K562 (cell line): ENCODE data around the gene INPP5D. TPM values are rescaled to one million over a fixed set of nuclear protein-coding genes. Genes with fewer than 3 reads are reported as not detected.

ENCODE experiments used
- ATAC-seq: fragments of 200-7000 bp; cut with Tn5 transposase; 3 replicates; pipeline ENCODE4 v1.9.1; 2020; ENCODE audit warnings: moderate library complexity
- BruUV-seq: library from RNA; stranded (reverse); fragments of 400-500 nt; replicated peaks from 2 replicates; lab custom pipeline; 2021; lab: Mats Ljungman, UMichigan
- CTCF ChIA-PET: fragments of 300-600 bp; formaldehyde crosslinking; extraction: SDS; loops from one replicate; lab custom pipeline; 2021; ENCODE audit warnings: low intra/inter-chr PET ratio; lab: Yijun Ruan, JAX
- POLR2A ChIA-PET: fragments of 300-600, 350-650 bp; sonication (Branson Sonifier 250); formaldehyde crosslinking; extraction: SDS; loops from one replicate; lab custom pipeline; 2021; ENCODE audit warnings: antibody characterized with exemption, inconsistent platforms; lab: Yijun Ruan, JAX
- DNase-seq, 4 experiments: peaks; one replicate each; pipeline versions ENCODE4 v3.0.0 to v3.0.0-alpha.2; 2011 to 2018; ENCODE audit warnings: low spot score in 3 of 4, mixed read lengths in 3 of 4; ENCODE audit errors: extremely low read depth in 1 of 4
- FAIRE-seq: peaks from 2 replicates; lab custom pipeline; 2011; peaks lifted over from hg19 to GRCh38; lab: Jason Lieb, UNC
- H2AFZ ChIP-seq: 2 replicates; pipeline ENCODE4 v1.6.0; 2011; ENCODE audit warnings: low read depth, low read length, control low read depth, inconsistent platforms
- H3K27ac ChIP-seq: fragments of 200-600 bp; 3 replicates; pipeline ENCODE4 v1.8.0; 2011; ENCODE audit warnings: low read depth, mild to moderate bottlenecking, control low read depth, inconsistent platforms, low read length, moderate library complexity, mixed read lengths; ENCODE audit errors: extremely low read depth
- H3K27me3 ChIP-seq, 2 experiments: fragments of 300-600 bp in 1 of 2; 2 replicates in 1 of 2; 3 replicates in 1 of 2; pipeline versions ENCODE4 v1.6.0 to v1.8.0; 2011; ENCODE audit warnings: inconsistent platforms in 2 of 2, low read length in 2 of 2, mild to moderate bottlenecking in 1 of 2, mixed read lengths in 1 of 2, moderate library complexity in 1 of 2; ENCODE audit not compliant: control insufficient read depth in 2 of 2, insufficient read depth in 2 of 2
- H3K36me3 ChIP-seq: fragments of 300-600 bp; 3 replicates; pipeline ENCODE4 v1.8.0; 2011; ENCODE audit warnings: mild to moderate bottlenecking, low read length, inconsistent platforms; ENCODE audit not compliant: control insufficient read depth, insufficient read depth
- H3K4me1 ChIP-seq, 2 experiments: fragments of 200-600 bp in 1 of 2; replicated peaks in 1 of 2; 2 replicates in 1 of 2; 3 replicates in 1 of 2; pipeline versions ENCODE4 v1.5.1 to v1.8.0; 2011; ENCODE audit warnings: inconsistent platforms in 2 of 2, low read length in 2 of 2, mild to moderate bottlenecking in 1 of 2, mixed read lengths in 1 of 2, moderate library complexity in 1 of 2; ENCODE audit not compliant: control insufficient read depth in 2 of 2, insufficient read depth in 2 of 2
- H3K4me2 ChIP-seq: 2 replicates; pipeline ENCODE4 v1.6.1; 2011; ENCODE audit warnings: low read length, control low read depth, inconsistent platforms, mixed read lengths; ENCODE audit not compliant: insufficient read depth
- H3K4me3 ChIP-seq: fragments of 200-600 bp; sonication (generic), shearing (Covaris generic); 2 replicates; pipeline ENCODE4 v1.5.1; 2016; ENCODE audit warnings: control low read depth, inconsistent platforms
- H3K79me2 ChIP-seq: fragments of 200-600 bp; 3 replicates; pipeline ENCODE4 v1.8.0; 2011; ENCODE audit warnings: low read length, inconsistent platforms; ENCODE audit not compliant: control insufficient read depth, insufficient read depth
- H3K9ac ChIP-seq, 2 experiments: 2 replicates each; pipeline versions ENCODE4 v1.6.0 to v1.6.1; 2011; ENCODE audit warnings: low read depth in 2 of 2, low read length in 2 of 2, control low read depth in 1 of 2, inconsistent platforms in 1 of 2, mild to moderate bottlenecking in 1 of 2, mixed read lengths in 1 of 2; ENCODE audit not compliant: insufficient read depth in 1 of 2
- H3K9me1 ChIP-seq: one replicate; pipeline ENCODE4 v1.6.0; 2011; ENCODE audit warnings: inconsistent platforms, mild to moderate bottlenecking, low read length, moderate library complexity; ENCODE audit not compliant: control insufficient read depth, insufficient read depth
- H3K9me3 ChIP-seq: replicated peaks from 2 replicates; pipeline ENCODE4 v1.5.1; 2011; ENCODE audit warnings: low read depth, low read length, inconsistent platforms; ENCODE audit not compliant: control insufficient read depth, insufficient read depth
- H4K20me1 ChIP-seq: replicated peaks from 2 replicates; pipeline ENCODE4 v1.6.1; 2011; ENCODE audit warnings: low read length, inconsistent platforms, mixed read lengths; ENCODE audit not compliant: control insufficient read depth, insufficient read depth
- DPF2 ChIP-seq: fragments of 450-650 bp; IDR thresholded peaks from 2 replicates; pipeline ENCODE4 v1.6.1; 2016
- JUN ChIP-seq, 2 experiments: sonication (generic) in 1 of 2; formaldehyde crosslinking in 1 of 2; IDR thresholded peaks; 2 replicates each; pipeline versions ENCODE4 v1.6.1 to v1.8.0; 2012 to 2022; ENCODE audit warnings: borderline replicate concordance in 2 of 2, mild to moderate bottlenecking in 2 of 2, improper control_type of control experiment in 1 of 2, low read depth in 1 of 2, low read length in 1 of 2, missing genetic modification reagents in 1 of 2
- NCOA2 ChIP-seq, 2 experiments: fragments of 450-650 bp; IDR thresholded peaks; 2 replicates each; pipeline ENCODE4 v1.6.1; 2018; ENCODE audit warnings: mild to moderate bottlenecking in 2 of 2, moderate library complexity in 1 of 2; ENCODE audit not compliant: partially characterized antibody in 2 of 2
- PHB ChIP-seq: fragments of 250-450 bp; sonication (Bioruptor Pico); IDR thresholded peaks from 2 replicates; pipeline ENCODE4 v1.5.0; 2021
- PHF21A ChIP-seq: fragments of 450-650 bp; IDR thresholded peaks from 2 replicates; pipeline ENCODE4 v1.6.1; 2017; ENCODE audit warnings: low read depth, borderline replicate concordance
- ZNF224 ChIP-seq: sonication (generic); formaldehyde crosslinking; IDR thresholded peaks from 2 replicates; pipeline ENCODE4 v1.8.0; 2022; ENCODE audit warnings: mild to moderate bottlenecking, missing genetic modification reagents
- ZNF232 ChIP-seq: sonication (generic); formaldehyde crosslinking; IDR thresholded peaks from 2 replicates; pipeline ENCODE4 v1.8.0; 2022; ENCODE audit warnings: mild to moderate bottlenecking, missing genetic modification reagents
- ZNF764 ChIP-seq: fragments of 250-450 bp; sonication (Bioruptor Pico); IDR thresholded peaks from 2 replicates; pipeline ENCODE4 v1.4.0; 2020; ENCODE audit warnings: low read depth, mild to moderate bottlenecking, moderate library complexity
- WGBS: fragments of 100-300 bp; shearing (Covaris generic); methylation state at CpG from one replicate; pipeline ENCODE4 v1.1.6; 2016; ENCODE audit warnings: low coverage, mixed read lengths; ENCODE audit not compliant: insufficient coverage; ENCODE audit errors: missing lambda C conversion rate; 5-methylcytosine and 5-hydroxymethylcytosine counted together
- in situ Hi-C: fragments of 300-500 bp; cut with MboI; formaldehyde crosslinking; loops from 4 replicates; pipeline ENCODE4 v1.15.0; 2018; ENCODE audit warnings: inconsistent platforms, mixed read lengths
- intact Hi-C: fragments of 100-400 bp; cut with micrococcal nuclease; formaldehyde crosslinking; loops from 2 replicates; pipeline ENCODE4 v1.14.2; 2022
- polyA plus RNA-seq, 8 experiments: library from polyadenylated mRNA; depleted of rRNA in 4 of 8; stranded (reverse) in 5 of 8; unstranded in 3 of 8; fragments of >200 nt; fragmentation: Nextera tagmentation in 2 of 8; fragmentation: Illumina TruSeq in 1 of 8; extraction: Ambion mirVana in 2 of 8; extraction: Trizol in 1 of 8; gene quantifications; 2 replicates each; pipeline versions ENCODE4 v1.2.1 to v1.2.3, GENCODE V29; 2011 to 2014; ENCODE audit warnings: inconsistent platforms in 1 of 8, missing spikeins in 1 of 8
- total RNA-seq, 7 experiments: library from RNA; depleted of rRNA in 6 of 7; stranded (reverse); fragments of >200 nt in 6 of 7; fragmentation: Illumina TruSeq in 2 of 7; extraction: Trizol in 2 of 7; gene quantifications; 2 replicates each; pipeline versions ENCODE4 v1.2.1 to v1.2.3, GENCODE V29; 2011 to 2021; ENCODE audit warnings: low replicate concordance in 1 of 7
- TF ChIP-seq, protein P1 (sequence below): fragments of 450-650 bp; formaldehyde crosslinking; IDR thresholded peaks from 2 replicates; pipeline ENCODE4 v1.4.0; 2020; ENCODE audit warnings: mild to moderate bottlenecking, moderate library complexity
- TF ChIP-seq, protein P2 (sequence below): sonication (generic); formaldehyde crosslinking; IDR thresholded peaks from 2 replicates; pipeline ENCODE4 v1.4.0; 2020; ENCODE audit warnings: mild to moderate bottlenecking, missing genetic modification reagents

The INPP5D gene
- total and polyA plus RNA-seq, 9 of the 15 experiments (the other 6 are each of a cell fraction or from before 2014, with no cell fraction given) = 0.55 to 6.2 (median 2.2) TPM

DNA sequence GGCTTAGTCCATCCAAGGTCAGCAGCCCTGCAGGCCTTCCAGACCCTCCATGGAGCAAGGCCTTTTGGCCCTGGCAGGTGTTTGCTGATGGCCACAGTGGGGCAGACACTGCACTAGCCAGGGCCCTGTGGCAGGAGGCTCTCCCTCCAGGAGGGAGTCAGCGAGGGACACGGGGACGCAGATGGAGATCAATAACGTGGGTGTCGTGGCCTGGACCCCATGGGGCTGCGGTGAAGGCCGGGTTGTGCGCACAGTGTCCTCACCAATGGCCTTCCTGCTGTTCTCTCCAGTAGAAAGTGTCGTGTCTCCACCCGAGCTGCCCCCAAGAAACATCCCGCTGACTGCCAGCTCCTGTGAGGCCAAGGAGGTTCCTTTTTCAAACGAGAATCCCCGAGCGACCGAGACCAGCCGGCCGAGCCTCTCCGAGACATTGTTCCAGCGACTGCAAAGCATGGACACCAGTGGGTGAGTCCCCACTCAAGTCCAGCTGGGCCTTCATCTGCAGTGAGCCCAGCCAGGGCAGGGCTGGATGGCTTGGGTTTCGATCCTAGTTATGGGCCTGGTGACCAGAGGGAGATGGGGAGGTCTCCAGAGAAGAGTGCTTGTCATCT lies 65.4 kb downstream of the INPP5D start:
- no TSS peak for BruUV-seq
- no peak overlapping the region for H2AFZ ChIP-seq
- no peak for FAIRE-seq
- H3K4me2 ChIP-seq = no peak overlapping the region
- 72% methylated on average over 16 of the region's 20 CpGs for WGBS
- in situ Hi-C loops (no loop called here), intact Hi-C loops (no loop called here)
- no peaks in the 10 kb centered on the region for H3K9me3 ChIP-seq
- no peak overlapping the region for H3K4me3 ChIP-seq
- ChIA-PET CTCF (no interaction called here), POLR2A (no interaction called here)
- DNase-seq = no peak
- TF ChIP-seq, protein P1, sequence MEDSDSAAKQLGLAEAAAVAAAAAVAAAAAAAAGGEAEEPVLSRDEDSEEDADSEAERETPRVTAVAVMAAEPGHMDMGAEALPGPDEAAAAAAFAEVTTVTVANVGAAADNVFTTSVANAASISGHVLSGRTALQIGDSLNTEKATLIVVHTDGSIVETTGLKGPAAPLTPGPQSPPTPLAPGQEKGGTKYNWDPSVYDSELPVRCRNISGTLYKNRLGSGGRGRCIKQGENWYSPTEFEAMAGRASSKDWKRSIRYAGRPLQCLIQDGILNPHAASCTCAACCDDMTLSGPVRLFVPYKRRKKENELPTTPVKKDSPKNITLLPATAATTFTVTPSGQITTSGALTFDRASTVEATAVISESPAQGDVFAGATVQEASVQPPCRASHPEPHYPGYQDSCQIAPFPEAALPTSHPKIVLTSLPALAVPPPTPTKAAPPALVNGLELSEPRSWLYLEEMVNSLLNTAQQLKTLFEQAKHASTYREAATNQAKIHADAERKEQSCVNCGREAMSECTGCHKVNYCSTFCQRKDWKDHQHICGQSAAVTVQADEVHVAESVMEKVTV (CRISPR knock-in tag) = no peak
- no peak for TF ChIP-seq NCOA2 (IDR thresholded peaks at IDR 0.05; ENCODE audit: partially characterized antibody in 2 of 2)
- no peak for TF ChIP-seq ZNF224 (CRISPR knock-in tag)
- no peak for TF ChIP-seq PHF21A
- TF ChIP-seq PHB (CRISPR knock-in tag) = no peak
- no peak for TF ChIP-seq DPF2
- TF ChIP-seq JUN (IDR thresholded peaks at IDR 0.05; ENCODE audit: borderline replicate concordance, low read depth, low read length) = no peak
- no peak for TF ChIP-seq JUN (CRISPR knock-in tag; IDR thresholded peaks at IDR 0.05; ENCODE audit: borderline replicate concordance)
- TF ChIP-seq, protein P2, sequence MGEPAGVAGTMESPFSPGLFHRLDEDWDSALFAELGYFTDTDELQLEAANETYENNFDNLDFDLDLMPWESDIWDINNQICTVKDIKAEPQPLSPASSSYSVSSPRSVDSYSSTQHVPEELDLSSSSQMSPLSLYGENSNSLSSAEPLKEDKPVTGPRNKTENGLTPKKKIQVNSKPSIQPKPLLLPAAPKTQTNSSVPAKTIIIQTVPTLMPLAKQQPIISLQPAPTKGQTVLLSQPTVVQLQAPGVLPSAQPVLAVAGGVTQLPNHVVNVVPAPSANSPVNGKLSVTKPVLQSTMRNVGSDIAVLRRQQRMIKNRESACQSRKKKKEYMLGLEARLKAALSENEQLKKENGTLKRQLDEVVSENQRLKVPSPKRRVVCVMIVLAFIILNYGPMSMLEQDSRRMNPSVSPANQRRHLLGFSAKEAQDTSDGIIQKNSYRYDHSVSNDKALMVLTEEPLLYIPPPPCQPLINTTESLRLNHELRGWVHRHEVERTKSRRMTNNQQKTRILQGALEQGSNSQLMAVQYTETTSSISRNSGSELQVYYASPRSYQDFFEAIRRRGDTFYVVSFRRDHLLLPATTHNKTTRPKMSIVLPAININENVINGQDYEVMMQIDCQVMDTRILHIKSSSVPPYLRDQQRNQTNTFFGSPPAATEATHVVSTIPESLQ = no peak
- no peak for TF ChIP-seq ZNF764 (CRISPR knock-in tag)
- no peak for TF ChIP-seq ZNF232
- 0 out of 4 replicates have a peak overlapping the region, but pooled peaks of 1 of the 2 experiments have one; percentile 58 for H3K9ac ChIP-seq
- peaks cover 0 to 7% of the 10 kb centered on the region in 2 experiments; a peak in 2 of 5 replicates for H3K4me1 ChIP-seq
- no peak for ATAC-seq
- H3K9me1 ChIP-seq = no peaks in the 10 kb centered on the region
- no peaks in the 10 kb centered on the region for H3K79me2 ChIP-seq
- H3K27me3 ChIP-seq = no peaks in the 10 kb centered on the region; a peak in 1 of 5 replicates
- H3K36me3 ChIP-seq = no peaks in the 10 kb centered on the region
- H4K20me1 ChIP-seq = no peaks in the 10 kb centered on the region
- H3K27ac ChIP-seq = no peak overlapping the region
